ENCODE data around the gene ACOX2.
A peak's percentile ranks its signal among the peaks of the same experiment; 100 is the strongest.

ACOX2 gene

GRCh38 chr3:58507356-58508078, 29.5 kb downstream of the ACOX2 start:
- DNase-seq (ENCODE audit: low read depth in 2 of 2) = no peak

- DNase-seq (ENCODE audit: low read depth in 2 of 2) = no peak
These were observed 34.1 kb downstream of the ACOX2 start for GRCh38 chr3:58502872-58503271.

GRCh38 chr3:58497097-58497496, 39.9 kb downstream of the ACOX2 start:
- no peak for DNase-seq (ENCODE audit: low read depth in 2 of 2)

GRCh38 chr3:58496206-58496857, 40.7 kb downstream of the ACOX2 start:
- no peak for DNase-seq (ENCODE audit: low read depth in 2 of 2)

- no peak for DNase-seq (ENCODE audit: low read depth in 2 of 2)
These were observed 41.9 kb downstream of the ACOX2 start for GRCh38 chr3:58495101-58495500.

GRCh38 chr3:58494107-58494506, 42.9 kb downstream of the ACOX2 start:
- DNase-seq (ENCODE audit: low read depth in 2 of 2) = no peak

- DNase-seq (ENCODE audit: low read depth in 2 of 2) = no peak
These were observed 44.5 kb downstream of the ACOX2 start for GRCh38 chr3:58492494-58492905.

GRCh38 chr3:58491506-58492402, 45.2 kb downstream of the ACOX2 start, which contains the start of gene KCTD6:
KCTD6 (plus strand) TSS chr3:58492096; CDS start chr3:58498756, 6,660 bp downstream.
- DNase-seq (ENCODE audit: low read depth in 2 of 2) = peak; percentile 67 to 75

GRCh38 chr3:58490860-58491501, 46.0 kb downstream of the ACOX2 start:
- DNase-seq (ENCODE audit: low read depth in 2 of 2) = no peak

- DNase-seq (ENCODE audit: low read depth in 2 of 2) = no peak
These were observed 48.0 kb downstream of the ACOX2 start for GRCh38 chr3:58488967-58489366.

- no peak for DNase-seq (ENCODE audit: low read depth in 2 of 2)
These were observed 49.7 kb downstream of the ACOX2 start for GRCh38 chr3:58487140-58487886.

GRCh38 chr3:58485801-58486435, 51.1 kb downstream of the ACOX2 start:
- DNase-seq (ENCODE audit: low read depth in 2 of 2) = no peak

- no peak for DNase-seq (ENCODE audit: low read depth in 2 of 2)
These were observed 52.3 kb downstream of the ACOX2 start for GRCh38 chr3:58484722-58485069.

GRCh38 chr3:58484045-58484721, 52.8 kb downstream of the ACOX2 start:
- no peak for DNase-seq (ENCODE audit: low read depth in 2 of 2)

- no peak for DNase-seq (ENCODE audit: low read depth in 2 of 2)
These were observed 53.9 kb downstream of the ACOX2 start for GRCh38 chr3:58482917-58483636.

- DNase-seq (ENCODE audit: low read depth in 2 of 2) = no peak
These were observed 56.7 kb downstream of the ACOX2 start for GRCh38 chr3:58480309-58480708.

- no peak for DNase-seq (ENCODE audit: low read depth in 2 of 2)
These were observed 58.2 kb downstream of the ACOX2 start for GRCh38 chr3:58478781-58479180.

GRCh38 chr3:58474967-58475578, 61.9 kb downstream of the ACOX2 start:
- no peak for DNase-seq (ENCODE audit: low read depth in 2 of 2)

GRCh38 chr3:58474348-58474911, 62.6 kb downstream of the ACOX2 start:
- DNase-seq (ENCODE audit: low read depth in 2 of 2) = no peak

Data from activated CD8-positive, alpha-beta memory T cell treated with anti-CD3 and anti-CD28 coated beads for 4 hours (primary cell).